Measurements from ENCODE around the gene EPN2.

EPN2 gene

DNA sequence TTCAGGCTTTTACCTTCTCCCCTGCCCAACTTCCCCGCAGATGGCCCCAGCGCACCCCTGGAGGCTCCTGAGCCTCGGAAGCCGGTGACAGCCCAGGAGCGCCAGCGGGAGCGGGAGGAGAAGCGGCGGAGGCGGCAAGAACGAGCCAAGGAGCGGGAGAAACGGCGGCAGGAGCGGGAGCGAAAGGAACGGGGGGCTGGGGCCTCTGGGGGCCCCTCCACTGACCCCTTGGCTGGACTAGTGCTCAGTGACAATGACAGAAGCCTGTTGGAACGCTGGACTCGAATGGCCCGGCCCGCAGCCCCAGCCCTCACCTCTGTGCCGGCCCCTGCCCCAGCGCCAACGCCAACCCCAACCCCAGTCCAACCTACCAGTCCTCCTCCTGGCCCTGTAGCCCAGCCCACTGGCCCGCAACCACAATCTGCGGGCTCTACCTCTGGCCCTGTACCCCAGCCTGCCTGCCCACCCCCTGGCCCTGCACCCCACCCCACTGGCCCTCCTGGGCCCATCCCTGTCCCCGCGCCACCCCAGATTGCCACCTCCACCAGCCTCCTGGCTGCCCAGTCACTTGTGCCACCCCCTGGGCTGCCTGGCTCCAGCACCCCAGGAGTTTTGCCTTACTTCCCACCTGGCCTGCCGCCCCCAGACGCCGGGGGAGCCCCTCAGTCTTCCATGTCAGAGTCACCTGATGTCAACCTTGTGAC, 144.7 kb downstream of the EPN2 start:
- Histone ChIP-seq H3K27ac (peak overlapping the region; percentile 96 to 99), H3K4me3 (no peak overlapping the region)
- TF ChIP-seq, protein P1, sequence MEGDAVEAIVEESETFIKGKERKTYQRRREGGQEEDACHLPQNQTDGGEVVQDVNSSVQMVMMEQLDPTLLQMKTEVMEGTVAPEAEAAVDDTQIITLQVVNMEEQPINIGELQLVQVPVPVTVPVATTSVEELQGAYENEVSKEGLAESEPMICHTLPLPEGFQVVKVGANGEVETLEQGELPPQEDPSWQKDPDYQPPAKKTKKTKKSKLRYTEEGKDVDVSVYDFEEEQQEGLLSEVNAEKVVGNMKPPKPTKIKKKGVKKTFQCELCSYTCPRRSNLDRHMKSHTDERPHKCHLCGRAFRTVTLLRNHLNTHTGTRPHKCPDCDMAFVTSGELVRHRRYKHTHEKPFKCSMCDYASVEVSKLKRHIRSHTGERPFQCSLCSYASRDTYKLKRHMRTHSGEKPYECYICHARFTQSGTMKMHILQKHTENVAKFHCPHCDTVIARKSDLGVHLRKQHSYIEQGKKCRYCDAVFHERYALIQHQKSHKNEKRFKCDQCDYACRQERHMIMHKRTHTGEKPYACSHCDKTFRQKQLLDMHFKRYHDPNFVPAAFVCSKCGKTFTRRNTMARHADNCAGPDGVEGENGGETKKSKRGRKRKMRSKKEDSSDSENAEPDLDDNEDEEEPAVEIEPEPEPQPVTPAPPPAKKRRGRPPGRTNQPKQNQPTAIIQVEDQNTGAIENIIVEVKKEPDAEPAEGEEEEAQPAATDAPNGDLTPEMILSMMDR (IDR thresholded peaks at IDR 0.05), result no peak
- peak; percentile 72 for DNase-seq (ENCODE audit: low spot score)

DNA sequence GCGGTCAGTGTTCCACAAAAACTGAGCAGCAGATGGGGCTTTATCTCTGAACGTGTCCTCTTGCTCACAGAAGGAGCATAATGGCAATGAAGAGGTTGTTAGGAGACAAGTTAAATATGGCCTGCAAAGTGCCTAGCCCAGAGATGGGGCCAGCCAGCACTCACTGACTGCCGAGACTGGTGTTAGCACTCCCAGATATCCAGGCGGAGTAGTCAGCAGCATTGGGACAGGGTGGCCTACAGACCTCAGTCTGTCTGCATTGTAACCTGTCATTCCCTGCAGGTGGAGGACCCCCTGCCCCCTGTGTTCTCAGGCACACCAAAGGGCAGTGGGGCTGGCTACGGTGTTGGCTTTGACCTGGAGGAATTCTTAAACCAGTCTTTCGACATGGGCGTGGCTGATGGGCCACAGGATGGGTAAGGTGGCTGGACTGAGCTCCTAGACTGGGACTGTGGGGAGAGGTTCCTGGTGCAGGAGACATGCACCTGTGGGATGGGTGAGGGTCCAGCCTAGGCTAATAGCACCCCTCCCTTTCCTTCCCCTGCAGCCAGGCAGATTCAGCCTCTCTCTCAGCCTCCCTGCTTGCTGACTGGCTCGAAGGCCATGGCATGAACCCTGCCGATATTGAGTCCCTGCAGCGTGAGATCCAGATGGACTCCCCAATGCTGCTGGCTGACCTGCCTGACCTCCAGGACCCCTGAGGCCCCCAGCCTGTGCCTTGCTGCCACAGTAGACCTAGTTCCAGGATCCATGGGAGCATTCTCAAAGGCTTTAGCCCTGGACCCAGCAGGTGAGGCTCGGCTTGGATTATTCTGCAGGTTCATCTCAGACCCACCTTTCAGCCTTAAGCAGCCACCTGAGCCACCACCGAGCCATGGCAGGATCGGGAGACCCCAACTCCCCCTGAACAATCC, 145.6 kb downstream of the EPN2 start:
- Histone ChIP-seq H3K4me3 (no peak overlapping the region), H3K27ac (peak overlapping the region; percentile 96 to 99)
- peak; percentile 68 for DNase-seq (ENCODE audit: low spot score)

DNA sequence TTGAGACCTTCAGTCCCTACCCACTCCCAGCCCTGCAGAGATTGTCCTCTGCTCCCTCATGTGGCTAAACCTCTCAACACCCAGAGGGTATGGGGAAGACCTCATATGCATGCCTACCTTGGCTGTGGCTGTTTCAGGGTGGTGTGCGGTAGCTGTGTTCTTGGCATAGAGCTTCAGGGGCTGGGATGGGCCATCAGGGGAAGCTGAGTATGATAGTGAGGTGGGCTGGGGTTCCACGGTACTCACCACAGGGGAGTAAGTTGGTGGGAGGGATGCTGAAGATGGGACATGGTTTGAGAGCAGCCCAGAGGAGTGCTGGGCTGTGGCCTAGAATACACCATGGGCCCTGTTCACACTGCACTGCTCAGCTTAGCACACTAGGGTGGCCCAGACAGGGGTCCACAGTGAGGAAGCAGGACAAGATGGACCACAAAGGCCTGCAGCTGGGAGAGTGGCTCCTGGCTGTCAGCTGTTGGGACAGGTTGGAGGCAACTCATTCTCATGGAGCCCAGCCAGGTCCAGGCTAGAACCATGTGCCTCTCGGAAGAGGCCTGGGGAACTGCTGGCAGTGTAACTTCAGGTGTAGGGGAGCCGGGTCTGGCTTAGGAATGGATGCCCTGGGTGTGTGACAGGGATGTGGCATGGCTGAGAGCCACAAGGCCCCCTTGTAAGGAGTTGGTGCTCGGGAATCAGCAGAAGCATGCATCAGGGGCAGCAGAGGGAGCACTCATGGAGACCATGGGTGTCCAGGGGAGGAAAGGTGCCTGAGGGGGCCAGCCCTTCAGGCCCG, 146.7 kb downstream of the EPN2 start:
- DNase-seq (ENCODE audit: low spot score), result peak; percentile 75
- Histone ChIP-seq H3K4me3 (peak overlapping the region; percentile 67), H3K27ac (peak overlapping the region; percentile 96 to 99)
- TF ChIP-seq, protein P1 (IDR thresholded peaks at IDR 0.05), result no peak

More for the DNA sequence above, 145.6 kb downstream of the EPN2 start:
- TF ChIP-seq, protein P1 (IDR thresholded peaks at IDR 0.05), result no peak

DNA sequence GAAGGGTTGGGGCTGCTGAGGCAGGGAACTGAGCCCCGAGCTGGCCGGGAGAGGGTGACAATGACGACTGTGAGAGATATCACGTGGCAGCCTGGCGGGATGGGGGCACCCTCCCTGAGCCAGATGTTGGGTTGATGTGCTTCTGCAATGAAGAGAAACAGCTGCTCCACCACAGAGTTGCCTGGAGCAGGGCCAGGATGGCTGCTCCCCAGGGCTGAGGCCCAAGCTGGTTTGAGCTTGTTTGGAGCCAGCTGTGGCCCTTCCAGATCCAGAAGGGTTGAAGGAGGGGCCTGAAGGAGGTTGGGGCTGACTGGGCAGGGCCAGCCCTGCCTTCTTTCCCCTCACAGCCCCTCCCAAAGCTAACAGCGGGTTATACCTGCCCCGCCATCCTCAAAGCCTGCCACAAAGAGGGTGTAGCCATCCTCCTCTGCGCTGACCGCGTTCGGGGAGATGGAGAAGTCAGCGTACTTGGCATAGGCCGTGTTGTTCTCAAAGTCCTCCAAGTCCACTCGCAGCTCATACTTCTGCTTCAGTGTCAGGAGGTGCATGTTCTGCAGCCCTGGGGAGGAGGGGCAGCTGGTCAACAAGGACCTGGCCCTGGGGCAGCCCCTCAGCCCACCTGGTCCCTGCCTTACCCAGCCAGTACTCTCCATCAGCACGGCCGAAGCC, 147.7 kb downstream of the EPN2 start:
- peak; percentile 97 for DNase-seq (ENCODE audit: low spot score)
- TF ChIP-seq, protein P1 (IDR thresholded peaks at IDR 0.05), result no peak
- H3K27ac ChIP-seq, result peak overlapping the region; percentile 96 to 99
- H3K4me3 ChIP-seq, result peak overlapping the region; percentile 67

DNA sequence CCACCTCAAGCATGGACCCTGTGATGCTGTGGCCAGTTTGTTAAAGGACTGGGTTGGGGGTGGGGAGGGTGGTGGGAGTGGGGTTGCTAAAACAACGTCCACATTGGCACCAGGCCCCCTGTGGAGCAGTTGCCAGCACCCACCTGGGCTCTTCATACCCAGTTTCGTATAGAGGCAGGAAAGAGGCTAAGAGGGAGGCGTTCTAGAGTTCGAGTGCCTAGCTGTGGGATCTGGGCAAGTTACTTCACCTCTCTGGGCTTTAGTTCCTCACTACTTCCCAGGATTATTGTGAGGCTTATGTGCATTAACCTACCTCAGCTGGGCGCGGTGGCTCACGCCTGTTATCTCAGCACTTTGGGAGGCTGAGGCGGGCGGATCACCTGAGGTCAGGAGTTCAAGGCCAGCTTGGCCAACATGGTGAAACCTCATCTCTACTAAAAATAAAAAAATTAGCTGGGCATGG, 148.4 kb downstream of the EPN2 start:
- DNase-seq (ENCODE audit: low spot score), result no peak
- peak overlapping the region; percentile 67 for H3K4me3 ChIP-seq

More for the DNA sequence above, 148.4 kb downstream of the EPN2 start:
- peak overlapping the region; percentile 96 to 99 for H3K27ac ChIP-seq
- TF ChIP-seq, protein P1 (IDR thresholded peaks at IDR 0.05), result no peak
